ENCODE results near the gene KLHDC3.
"Not testable (repeated sequence)": the region's sequence is repeated elsewhere in the genome, so short reads cannot be mapped to it uniquely, and the experiment has no call there.

KLHDC3 gene

DNA sequence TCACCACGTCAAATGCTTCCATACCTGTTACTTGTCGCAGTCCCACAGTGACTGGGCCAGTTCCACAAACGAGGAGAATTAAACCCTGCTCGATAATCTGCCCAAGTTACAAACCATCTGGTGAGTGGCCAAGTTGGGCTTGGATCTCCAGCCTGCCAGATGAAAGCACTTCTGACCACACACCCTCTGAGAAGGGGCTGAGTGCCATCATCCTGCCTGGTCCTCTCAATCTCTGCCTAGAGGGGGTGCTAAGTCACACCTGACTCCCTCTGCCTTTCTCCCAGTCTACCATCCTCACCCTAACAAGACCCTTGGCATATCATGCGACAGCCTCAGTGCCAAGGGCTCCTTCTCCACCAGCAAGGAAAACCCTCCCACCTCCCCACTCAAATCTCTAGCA, 23.1 kb downstream of the KLHDC3 start:
- Histone ChIP-seq H3K27me3 (no peaks in the 10 kb centered on the region), H3K4me3 (ENCODE audit: low read depth, low read length) (no peak overlapping the region), H3K36me3 (peaks cover 18% of the 10 kb centered on the region), H3K9me3 (no peaks in the 10 kb centered on the region), H3K4me1 (no peaks in the 10 kb centered on the region; the same call in 1 of the 2 replicates)
- no peak for DNase-seq
- TF ChIP-seq, protein P1, sequence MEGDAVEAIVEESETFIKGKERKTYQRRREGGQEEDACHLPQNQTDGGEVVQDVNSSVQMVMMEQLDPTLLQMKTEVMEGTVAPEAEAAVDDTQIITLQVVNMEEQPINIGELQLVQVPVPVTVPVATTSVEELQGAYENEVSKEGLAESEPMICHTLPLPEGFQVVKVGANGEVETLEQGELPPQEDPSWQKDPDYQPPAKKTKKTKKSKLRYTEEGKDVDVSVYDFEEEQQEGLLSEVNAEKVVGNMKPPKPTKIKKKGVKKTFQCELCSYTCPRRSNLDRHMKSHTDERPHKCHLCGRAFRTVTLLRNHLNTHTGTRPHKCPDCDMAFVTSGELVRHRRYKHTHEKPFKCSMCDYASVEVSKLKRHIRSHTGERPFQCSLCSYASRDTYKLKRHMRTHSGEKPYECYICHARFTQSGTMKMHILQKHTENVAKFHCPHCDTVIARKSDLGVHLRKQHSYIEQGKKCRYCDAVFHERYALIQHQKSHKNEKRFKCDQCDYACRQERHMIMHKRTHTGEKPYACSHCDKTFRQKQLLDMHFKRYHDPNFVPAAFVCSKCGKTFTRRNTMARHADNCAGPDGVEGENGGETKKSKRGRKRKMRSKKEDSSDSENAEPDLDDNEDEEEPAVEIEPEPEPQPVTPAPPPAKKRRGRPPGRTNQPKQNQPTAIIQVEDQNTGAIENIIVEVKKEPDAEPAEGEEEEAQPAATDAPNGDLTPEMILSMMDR (IDR thresholded peaks at IDR 0.05; ENCODE audit: low read depth, low read length), result no peak

DNA sequence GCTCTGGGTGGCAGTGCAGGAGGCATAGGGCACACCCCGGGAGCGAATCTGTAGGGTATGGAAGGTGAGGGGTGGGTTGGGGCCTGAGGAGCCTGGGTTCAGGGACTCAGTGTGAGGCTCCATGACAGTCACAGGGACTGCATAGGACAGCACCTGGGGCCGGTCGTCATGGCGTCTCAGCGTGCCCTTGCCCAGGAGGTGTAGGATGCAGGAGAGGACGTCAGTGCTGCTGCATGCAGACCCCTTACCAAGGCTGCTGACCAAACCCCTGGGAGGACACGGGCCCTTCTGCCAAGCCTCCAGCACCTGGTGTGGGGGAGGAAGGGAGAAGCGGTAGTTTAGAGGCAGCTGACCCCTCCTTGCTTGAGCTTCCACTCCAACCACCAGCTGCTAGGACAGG, 23.7 kb downstream of the KLHDC3 start:
- TF ChIP-seq, protein P1 (IDR thresholded peaks at IDR 0.05; ENCODE audit: low read depth, low read length), result no peak
- no peak for DNase-seq
- no peaks in the 10 kb centered on the region; the same call in 1 of the 2 replicates for H3K4me1 ChIP-seq
- no peak overlapping the region for H3K4me3 ChIP-seq (ENCODE audit: low read depth, low read length)
- H3K27me3 ChIP-seq, result no peaks in the 10 kb centered on the region
- H3K36me3 ChIP-seq, result peaks cover 16% of the 10 kb centered on the region
- H3K9me3 ChIP-seq, result no peaks in the 10 kb centered on the region

DNA sequence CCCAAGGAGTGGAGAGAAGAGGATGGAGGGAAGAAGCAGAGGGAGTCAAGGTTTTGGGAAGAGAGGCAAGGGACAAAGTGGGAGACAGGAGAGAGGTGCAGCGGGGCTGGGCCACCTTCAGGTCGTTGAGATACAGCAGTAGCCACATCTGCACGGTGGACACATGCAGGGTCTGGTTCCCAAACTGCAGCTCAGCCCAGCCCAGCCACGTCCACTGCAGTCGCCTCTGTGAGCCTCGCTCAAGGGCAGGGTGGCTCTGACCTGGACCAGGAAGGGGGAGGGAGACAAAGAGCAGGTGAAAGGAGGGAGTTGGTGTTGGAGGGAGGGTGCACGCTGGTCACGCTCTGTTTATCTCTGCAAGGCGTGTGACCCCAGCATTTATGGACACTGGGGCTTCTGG, 24.7 kb downstream of the KLHDC3 start:
- Histone ChIP-seq H3K4me3 (ENCODE audit: low read depth, low read length) (no peak overlapping the region), H3K9me3 (no peaks in the 10 kb centered on the region), H3K36me3 (peaks cover 20% of the 10 kb centered on the region), H3K4me1 (no peaks in the 10 kb centered on the region; the same call in 1 of the 2 replicates), H3K27me3 (no peaks in the 10 kb centered on the region)
- TF ChIP-seq, protein P1 (IDR thresholded peaks at IDR 0.05; ENCODE audit: low read depth, low read length), result no peak
- DNase-seq, result no peak

DNA sequence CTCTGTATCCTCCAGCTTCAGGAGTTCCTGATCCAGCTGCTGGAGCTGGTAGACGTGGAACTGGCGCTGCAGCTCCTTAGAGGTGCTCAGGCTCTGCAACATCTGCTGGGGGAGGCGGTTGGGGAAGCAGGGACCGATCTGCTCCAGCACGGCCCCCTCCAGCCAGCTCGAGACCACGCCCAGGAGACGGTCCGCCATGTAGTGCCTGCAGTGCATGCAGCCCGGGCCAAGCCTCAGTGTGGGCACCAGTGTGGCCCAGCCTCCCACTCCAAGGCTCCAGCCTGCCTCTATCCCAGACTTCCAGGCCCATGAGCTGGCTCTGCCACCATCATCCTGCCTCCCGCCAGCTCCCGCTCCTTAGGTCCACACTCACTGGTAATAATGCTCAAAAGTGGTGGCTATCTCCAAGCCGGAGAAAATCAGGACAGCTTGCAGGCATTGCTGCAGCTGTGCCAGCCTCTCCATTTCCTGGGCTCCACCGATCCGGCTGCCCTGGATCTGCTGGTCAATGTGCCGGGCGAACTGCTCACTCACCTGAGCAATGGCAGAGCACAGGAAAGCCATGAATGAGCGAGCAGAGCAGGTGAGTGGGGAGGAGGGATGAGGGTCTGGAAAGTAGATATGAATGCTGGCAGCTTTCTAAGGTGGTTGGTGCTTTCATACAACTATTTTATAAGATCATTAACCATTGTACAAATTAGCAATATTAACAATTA, 26.7 kb downstream of the KLHDC3 start:
- Histone ChIP-seq H3K9me3 (no peaks in the 10 kb centered on the region), H3K4me1 (no peaks in the 10 kb centered on the region; the same call in 1 of the 2 replicates), H3K36me3 (peaks cover 11% of the 10 kb centered on the region), H3K4me3 (ENCODE audit: low read depth, low read length) (no peak overlapping the region), H3K27me3 (no peaks in the 10 kb centered on the region)
- TF ChIP-seq, protein P1 (IDR thresholded peaks at IDR 0.05; ENCODE audit: low read depth, low read length), result no peak
- DNase-seq, result no peak

DNA sequence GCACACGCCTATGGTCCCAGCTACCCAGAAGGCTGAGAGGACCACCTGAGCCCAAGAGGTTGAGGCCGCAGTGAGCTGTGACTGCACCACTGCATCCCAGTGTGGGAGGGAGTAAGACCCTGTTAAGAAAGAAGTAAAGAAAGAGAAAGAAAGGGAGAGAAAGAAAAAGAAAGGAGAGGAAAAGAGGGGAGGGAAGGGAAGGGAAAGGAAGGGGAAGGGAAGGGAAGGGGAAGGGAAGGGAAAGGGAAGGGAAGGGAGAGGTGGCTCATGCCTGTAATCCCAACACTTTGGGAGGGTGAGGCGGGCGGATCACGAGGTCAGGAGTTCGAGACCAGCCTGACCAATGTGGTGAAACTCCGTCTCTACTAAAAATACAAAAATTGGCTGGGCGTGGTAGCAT, 27.4 kb downstream of the KLHDC3 start:
- not testable (repeated sequence) for H3K36me3 ChIP-seq; H3K4me3 ChIP-seq (ENCODE audit: low read depth, low read length); H3K9me3 ChIP-seq; DNase-seq; H3K27me3 ChIP-seq; H3K4me1 ChIP-seq

DNA sequence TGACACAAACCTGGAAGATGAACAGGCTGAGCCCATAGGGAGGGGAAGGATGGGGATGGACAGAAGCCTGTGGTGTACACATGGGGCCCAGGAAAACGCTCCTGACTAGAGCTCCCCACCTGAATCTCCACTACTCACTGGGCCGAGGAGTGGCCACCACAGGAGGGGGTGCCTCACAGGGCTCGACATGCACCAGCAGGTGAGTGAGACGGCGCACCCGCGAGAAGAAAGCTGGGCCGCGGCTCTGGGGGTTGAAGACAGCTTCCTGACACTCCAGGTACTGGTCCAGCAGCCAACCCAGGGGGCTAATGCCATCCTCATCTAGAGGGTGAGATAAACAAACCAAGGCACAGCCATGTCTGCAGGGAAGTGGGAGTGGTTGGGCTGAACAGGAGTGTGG, 29.3 kb downstream of the KLHDC3 start:
- TF ChIP-seq, protein P1 (IDR thresholded peaks at IDR 0.05; ENCODE audit: low read depth, low read length), result no peak
- H3K27me3 ChIP-seq, result no peaks in the 10 kb centered on the region
- no peaks in the 10 kb centered on the region; the same call in 1 of the 2 replicates for H3K4me1 ChIP-seq
- no peak overlapping the region for H3K4me3 ChIP-seq (ENCODE audit: low read depth, low read length)
- no peaks in the 10 kb centered on the region for H3K9me3 ChIP-seq
- peaks cover 8% of the 10 kb centered on the region for H3K36me3 ChIP-seq
- DNase-seq, result no peak

Measured in BE2C (cell line).